GM21529 (cell line): ENCODE measurements around the gene LPP.

Experiments used
- ATAC-seq: cut with Tn5 transposase; IDR thresholded peaks from one replicate; pipeline ENCODE4 v1.9.1; 2021; ENCODE audit not compliant: unreplicated experiment

The LPP gene

GRCh38 chr3:188574885-188575284, 420.9 kb downstream of the LPP start:
- no peak for ATAC-seq

DNA sequence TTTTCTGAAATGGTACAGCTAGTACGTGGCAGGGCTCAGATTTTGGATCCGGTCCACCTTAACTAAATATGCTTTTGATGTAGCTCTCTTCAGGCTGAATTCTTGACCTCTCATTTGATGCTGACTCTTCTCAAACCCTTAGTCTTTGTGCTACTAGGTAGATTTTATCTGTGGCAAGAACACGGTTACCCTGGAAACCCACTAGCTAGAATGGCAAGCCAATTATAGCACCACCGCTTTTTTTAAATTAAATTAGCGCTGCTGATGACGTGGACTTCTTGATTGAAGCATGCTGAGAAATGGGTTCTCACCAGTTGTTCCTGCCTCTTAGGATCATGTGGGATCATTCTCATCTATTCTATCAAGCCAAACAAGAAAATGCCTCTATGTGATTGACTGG, 421.5 kb downstream of the LPP start:
- ATAC-seq = no peak

DNA sequence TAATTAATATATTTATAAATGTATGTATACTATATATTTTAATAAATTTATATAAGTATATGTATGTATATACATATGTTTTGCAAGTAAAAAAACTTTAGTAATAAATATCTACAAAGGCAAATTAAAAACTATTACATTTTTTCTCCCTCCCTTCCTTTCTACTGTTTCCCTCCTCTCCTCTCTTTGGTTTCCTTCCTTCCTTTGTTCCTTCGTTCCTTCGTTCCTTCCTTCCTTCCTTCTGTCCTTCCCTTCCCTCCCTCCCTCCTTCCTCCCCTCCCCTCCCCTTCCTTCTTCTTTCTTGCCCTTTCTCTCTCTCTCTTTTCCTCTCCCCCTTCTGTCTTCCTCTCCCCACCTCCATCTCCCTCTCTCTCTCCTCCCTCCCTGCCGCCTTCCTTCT, 423.6 kb downstream of the LPP start:
- no peak for ATAC-seq

DNA sequence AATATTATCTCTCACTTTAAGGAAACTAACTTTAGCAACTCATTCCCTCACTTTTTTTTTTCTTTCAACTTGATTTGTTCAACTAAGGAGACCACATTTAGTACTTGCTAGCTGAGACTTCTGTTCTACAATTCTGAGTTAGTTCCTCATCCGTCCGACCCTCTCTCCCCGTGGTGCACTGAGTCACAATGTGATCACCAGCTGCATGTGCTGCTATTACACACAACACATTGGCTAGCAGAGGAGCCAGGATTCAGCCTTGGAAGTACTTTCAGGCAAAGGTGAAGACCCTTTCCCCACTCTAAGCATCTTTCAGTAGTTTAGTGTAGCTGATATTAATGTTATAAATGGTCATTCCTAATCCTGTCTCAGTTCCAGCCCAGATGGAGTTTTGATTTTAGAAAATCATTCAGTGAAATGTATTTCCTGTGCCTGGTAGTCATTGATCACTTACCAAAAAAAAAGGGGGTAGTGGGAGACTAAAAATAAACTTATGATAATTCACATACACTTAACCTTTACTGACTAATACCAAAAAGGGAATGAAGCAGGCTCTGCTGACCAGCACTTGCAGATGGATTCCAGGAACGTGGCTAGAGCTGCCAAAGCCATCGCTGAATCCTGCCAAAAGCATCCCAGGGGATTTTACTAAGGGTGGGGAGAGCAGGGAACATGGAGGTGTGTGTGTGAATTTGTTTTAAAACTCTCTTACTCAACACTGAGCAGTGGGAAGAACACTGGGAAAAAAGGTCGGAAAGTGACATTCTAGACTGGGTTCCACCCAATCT, 424.8 kb downstream of the LPP start:
- no peak for ATAC-seq

DNA sequence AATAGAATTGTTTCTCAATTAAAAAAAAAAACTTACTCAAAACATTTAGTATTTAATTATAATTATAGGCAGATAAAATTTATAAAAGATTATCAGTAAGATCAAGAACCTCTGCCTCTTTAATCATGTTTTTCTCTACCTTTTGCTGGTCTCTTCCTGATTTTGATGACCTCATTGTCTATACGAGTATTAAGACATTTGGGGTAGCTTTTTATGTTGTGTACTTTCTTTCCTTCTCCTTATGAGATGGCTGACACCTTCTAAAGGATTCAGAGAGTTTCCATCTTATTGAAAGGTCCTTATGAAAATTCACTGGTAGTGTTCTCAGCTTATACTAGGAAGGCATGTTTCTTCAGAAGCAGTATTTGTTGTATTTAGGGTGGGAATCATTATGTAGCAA, 426.3 kb downstream of the LPP start:
- ATAC-seq = no peak

DNA sequence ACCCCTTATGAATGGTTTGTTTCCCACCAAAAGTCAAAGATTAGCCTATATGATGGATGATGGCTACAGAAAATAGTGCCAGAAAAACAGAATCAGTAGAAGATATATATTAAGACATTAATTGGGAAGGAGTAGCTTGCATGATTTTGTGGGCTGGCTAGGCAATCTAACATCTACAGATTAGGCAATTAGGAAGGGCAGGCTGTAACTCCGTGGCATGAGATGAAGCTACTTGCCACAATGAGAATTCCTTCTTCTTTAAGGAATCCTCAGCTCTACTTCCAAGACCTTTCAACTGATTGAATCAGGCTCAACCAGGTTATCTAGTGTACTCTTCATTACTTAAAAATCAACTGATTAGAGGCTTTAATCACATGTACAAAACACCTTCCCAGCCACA, 426.7 kb downstream of the LPP start:
- no peak for ATAC-seq

DNA sequence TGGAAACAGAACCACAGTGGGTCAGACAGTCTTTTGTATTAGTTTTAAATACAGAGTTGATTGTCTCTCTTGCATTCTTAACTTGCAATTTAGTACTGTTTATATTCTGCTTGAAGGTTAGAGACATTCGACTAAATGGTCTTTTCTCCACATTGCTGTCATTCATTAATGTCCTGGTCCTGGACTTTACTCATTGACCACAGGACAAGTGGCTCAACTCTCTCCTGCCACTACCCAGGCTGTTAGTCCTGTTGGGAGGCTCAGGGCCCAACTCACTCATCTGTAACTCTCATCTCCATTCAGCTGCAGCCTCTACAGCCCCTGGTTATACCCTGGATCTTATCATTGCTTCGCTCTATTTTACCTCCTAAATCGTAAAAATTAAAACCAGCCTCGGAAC, 427.4 kb downstream of the LPP start:
- ATAC-seq = no peak

- ATAC-seq = no peak
Observed at GRCh38 chr3:188581792-188582191, 427.8 kb downstream of the LPP start.

- ATAC-seq = no peak
Observed at GRCh38 chr3:188583341-188584161, 429.6 kb downstream of the LPP start.

DNA sequence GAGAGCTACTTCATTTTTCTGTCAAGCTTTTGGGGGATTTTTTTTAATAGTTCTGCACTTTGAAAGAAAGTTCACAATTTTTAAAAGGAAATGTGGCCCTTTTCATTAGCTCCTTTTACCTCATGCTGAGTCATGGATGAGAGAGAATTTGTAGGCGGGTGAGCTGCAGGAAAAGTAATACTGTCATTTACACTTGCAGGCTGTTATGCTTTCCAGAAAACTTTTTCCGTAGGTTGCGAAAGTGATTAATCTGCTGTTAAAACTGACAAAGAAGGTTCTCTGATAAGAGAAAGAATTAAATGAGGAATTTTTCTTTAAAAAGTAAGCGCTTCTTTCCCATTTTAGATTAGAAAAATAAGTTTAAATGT, 430.2 kb downstream of the LPP start:
- no peak for ATAC-seq

DNA sequence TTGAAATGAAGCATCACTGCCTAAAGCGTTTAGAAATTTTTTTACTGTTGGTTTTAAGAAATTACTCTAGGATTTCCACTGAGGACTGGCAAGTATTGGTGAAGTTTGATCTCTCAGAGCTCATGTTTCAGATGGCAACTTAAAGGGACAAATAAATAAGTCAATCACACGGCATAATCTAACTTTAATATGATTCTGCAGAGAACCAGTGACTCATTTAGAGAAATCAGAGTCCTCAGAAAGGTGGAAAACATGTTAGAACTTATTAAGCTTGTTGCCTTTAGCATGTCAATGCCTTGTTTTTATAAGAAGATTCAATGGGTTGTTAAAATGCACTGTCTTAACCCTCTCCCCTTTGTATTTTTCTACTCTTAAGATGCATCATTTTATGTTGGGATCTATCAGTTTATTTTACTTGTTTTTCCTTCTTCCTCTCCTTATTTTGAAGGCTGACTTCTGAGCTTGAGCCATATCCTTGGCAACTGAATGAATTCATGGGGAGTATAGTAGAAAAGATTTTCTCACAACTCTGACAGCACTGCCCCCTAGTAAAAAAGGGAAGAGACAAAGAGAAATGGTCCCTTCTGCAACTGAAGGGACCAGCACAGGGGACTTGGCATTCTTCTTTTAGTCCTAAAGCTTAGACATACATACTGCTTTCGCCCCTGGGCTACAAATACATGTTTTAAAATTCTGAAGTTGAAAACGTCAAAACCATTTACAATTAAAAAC, 431.2 kb downstream of the LPP start:
- no peak for ATAC-seq

- no peak for ATAC-seq
Observed at GRCh38 chr3:188589071-188589470, 435.1 kb downstream of the LPP start.

DNA sequence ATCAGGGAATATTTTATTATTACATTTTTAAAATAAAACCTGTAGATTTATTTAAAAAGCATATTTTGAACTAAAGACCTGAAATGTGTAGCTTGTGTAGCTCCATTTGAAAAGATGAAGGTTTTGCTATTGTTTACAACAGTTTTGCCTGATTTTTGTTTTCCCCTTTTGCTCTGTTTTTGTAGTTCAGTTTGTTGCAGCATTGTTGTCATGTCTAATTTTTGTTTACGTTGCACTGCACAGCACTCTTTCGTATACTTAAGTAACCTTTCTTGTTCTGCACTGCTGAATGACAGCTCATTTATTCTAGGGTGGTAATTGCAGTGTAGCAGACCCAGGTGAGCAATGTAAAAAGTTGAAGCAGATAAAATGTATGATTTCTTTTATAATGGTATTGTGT, 435.8 kb downstream of the LPP start:
- no peak for ATAC-seq

- ATAC-seq = no peak
Observed at GRCh38 chr3:188590557-188590956, 436.6 kb downstream of the LPP start.

- ATAC-seq = no peak
Observed at GRCh38 chr3:188594139-188594538, 440.2 kb downstream of the LPP start.

DNA sequence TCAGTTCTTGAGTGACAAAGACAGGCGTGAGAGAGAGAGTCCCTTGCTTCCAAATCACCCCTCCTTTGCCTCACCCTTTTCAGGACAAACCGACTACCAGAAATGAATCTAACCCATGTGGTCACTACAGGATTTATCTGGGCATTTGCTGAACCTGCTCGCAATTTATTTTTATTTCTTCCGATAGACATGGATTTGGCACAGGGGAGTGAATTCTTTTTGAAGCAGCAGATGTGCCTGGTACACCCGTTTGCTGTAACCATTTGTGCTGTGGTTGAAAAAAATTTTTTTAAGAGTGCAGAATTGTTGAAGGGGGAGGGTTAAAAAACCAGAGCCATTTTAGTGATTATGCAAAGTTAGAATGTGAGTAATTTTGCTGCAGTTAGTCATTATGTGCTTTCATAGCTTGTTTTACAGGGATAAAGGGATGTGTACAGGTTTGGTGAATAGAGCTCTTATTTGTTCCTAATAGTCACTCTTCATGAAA, 442.0 kb downstream of the LPP start:
- no peak for ATAC-seq

DNA sequence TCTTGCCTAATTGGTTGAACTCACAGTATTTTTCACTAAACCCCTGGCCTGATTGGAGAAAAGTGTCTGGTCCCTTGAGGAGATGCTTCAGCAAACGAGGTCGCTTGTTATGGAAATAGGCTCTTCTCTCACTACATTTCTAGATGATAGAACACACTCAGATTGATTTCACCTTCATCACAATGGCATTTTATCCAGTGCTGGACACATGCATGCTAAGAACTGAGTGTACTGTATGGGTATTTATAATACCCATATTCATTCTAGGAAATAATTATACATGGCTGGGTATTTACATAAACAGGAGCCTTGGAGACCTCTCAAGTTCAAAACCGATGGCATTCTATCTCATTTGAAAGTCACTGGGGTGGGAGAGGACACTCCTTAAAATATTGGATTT, 444.9 kb downstream of the LPP start:
- ATAC-seq = no peak

- ATAC-seq = no peak
Observed at GRCh38 chr3:188602111-188602510, 448.2 kb downstream of the LPP start.

DNA sequence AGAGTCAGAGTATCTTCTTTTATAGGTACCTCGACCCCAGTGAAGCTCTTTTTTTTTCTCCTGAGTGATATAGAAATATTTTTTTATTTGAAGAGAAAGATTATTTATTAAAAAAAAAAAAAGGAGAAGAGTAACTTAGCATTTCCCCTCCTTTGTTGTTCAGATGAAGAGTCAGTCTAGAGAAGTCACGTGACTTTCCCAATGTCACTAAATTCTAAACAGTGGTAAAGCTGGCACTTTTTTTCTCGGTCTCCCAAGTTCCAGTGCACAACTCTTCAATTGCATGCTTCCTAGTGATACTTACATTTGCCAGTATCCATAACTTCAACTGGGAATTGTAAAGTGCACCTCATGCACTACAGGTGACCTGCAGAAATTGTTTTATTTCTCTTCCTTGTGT, 448.7 kb downstream of the LPP start:
- ATAC-seq = no peak

- ATAC-seq = no peak
Observed at GRCh38 chr3:188604651-188605050, 450.7 kb downstream of the LPP start.

DNA sequence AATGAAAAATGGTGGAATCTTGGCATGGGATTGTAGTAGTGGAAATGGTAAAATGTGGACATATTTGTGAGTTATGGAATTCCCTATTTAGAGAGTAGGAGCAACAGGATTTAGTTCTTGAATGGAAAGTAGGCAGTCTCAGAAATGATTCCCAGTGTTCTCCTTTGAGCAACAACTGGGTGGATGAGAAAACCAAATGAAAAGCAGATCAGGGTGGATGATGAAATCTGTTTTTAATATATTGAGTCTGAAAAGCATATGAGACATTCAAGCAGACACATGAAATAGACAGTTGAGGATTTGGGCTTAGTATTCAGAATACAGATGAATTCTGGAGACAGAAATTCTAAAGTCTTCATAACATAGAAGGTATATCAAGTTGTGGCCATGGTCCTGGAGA, 451.3 kb downstream of the LPP start:
- ATAC-seq = no peak

GRCh38 chr3:188605905-188606304, 451.9 kb downstream of the LPP start:
- ATAC-seq = no peak
